Measurements from ENCODE around the gene TUBGCP3.

DNA sequence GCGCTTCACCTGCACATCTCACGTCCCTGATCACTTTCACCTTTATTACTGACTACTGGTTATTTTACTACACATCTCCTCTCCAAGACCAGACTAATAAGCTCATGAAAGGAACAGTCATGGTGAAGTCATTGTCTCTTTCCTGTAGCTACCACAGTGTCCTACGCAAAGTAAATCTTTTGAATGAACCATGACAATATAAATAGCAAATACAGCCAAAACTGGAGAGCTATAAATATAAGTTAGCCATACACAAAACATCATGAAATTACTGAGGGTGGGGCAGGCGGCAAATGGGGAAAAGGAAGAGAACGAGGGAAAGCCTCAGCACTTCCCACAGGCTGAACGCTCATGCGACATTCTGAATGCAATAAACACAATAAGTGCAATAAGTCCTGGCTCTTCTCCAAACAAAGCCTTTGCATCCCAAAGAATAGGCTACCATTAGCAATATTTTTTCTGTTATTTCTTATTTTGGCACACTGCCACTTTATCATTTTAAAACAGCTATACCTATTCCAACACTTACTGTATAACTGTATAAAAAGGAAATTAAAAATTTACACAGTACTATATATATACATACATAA lies 62.5 kb downstream of the TUBGCP3 start:
- TF ChIP-seq, protein P1, sequence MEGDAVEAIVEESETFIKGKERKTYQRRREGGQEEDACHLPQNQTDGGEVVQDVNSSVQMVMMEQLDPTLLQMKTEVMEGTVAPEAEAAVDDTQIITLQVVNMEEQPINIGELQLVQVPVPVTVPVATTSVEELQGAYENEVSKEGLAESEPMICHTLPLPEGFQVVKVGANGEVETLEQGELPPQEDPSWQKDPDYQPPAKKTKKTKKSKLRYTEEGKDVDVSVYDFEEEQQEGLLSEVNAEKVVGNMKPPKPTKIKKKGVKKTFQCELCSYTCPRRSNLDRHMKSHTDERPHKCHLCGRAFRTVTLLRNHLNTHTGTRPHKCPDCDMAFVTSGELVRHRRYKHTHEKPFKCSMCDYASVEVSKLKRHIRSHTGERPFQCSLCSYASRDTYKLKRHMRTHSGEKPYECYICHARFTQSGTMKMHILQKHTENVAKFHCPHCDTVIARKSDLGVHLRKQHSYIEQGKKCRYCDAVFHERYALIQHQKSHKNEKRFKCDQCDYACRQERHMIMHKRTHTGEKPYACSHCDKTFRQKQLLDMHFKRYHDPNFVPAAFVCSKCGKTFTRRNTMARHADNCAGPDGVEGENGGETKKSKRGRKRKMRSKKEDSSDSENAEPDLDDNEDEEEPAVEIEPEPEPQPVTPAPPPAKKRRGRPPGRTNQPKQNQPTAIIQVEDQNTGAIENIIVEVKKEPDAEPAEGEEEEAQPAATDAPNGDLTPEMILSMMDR (IDR thresholded peaks at IDR 0.05): no peak
- no peak for TF ChIP-seq POLR2A (IDR thresholded peaks at IDR 0.05)
